GM18519 (cell line): Measurements from ENCODE around the gene GNB5.
"Not testable (repeated sequence)": the region's sequence is repeated elsewhere in the genome, so short reads cannot be mapped to it uniquely, and the experiment has no call there.

ENCODE experiments used
- ATAC-seq: cut with Tn5 transposase; IDR thresholded peaks from one replicate; pipeline ENCODE4 v1.9.1; 2021; ENCODE audit warnings: mild to moderate bottlenecking, moderate library complexity; ENCODE audit not compliant: unreplicated experiment, low FRiP score

GNB5 gene

GRCh38 chr15:52191207-52191606, at the start of gene GNB5:
Gene GNB5, minus strand, starts transcription at chr15:52191392. Its CDS starts 6,716 bp downstream, at chr15:52184676.
- ATAC-seq: no peak

GRCh38 chr15:52240166-52240565, 49.0 kb upstream of the GNB5 start:
- no peak for ATAC-seq

DNA sequence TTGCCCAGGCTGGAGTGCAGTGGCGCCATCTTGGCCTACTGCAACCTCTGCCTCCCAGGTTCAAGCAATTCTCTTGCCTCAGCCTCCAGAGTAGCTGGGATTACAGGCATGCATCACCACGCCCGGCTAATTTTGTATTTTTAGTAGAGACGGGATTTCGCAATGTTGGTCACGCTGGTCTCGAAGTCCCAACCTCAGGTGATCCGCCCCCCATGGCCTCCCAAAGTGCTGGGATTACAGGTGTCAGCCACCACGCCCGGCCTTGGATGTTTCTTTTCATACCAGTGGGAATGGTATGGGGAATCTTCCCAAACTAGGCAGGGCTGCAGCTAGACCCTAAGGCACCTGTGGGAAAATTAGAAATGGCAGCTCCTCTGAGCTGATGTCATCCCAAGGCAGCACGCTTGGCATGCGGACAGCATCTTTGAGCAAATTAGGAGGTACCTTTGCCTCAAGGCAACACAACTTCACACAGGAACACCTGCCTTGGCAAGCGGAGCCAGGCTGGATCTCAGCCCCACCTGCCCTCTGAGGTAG, 47.9 kb upstream of the GNB5 start:
- ATAC-seq: not testable (repeated sequence)

- no peak for ATAC-seq
These were observed 47.0 kb upstream of the GNB5 start for GRCh38 chr15:52238149-52238548.

DNA sequence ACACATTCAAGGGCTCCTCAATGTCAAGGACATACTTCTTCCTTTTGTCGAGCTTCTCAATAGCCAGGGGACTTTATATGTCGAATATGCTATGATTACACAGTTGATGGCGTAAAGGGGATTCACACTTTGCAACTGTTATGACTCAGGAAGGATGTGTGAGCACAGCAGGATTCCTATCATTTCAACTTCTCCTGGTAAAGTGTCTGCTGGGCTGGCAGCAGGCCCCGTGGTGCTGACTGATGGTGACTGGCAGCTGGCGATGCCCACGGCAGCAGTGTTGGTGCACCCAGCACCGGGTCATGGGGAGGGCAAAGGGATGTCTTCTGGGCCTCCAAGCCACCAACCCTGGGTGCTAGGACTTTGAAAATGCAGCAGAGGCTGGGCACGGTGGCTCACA, 44.8 kb upstream of the GNB5 start:
- no peak for ATAC-seq

GRCh38 chr15:52234596-52235541, 43.7 kb upstream of the GNB5 start:
- ATAC-seq: no peak

DNA sequence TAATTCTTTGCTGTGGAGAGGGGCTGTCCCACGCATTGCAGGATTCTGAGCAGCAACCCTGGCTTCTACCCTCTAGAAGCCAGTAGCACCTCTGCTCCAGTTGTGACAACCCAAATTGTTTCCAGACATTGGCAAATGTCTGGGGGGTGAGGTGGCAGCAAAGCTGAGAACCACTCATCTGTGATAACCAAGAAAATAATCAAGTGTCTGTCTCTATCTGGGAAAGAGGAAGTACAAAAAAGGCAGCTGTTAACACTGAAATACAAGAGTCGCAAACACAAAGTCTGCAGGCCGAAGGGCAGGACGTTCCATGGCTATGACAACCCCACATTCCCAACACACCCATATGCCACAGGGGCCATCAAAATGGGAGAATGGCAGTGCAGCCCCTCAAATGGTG, 42.2 kb upstream of the GNB5 start:
- ATAC-seq: no peak

- peak; percentile 52 for ATAC-seq
These were observed 41.1 kb upstream of the GNB5 start for GRCh38 chr15:52232327-52232726.

DNA sequence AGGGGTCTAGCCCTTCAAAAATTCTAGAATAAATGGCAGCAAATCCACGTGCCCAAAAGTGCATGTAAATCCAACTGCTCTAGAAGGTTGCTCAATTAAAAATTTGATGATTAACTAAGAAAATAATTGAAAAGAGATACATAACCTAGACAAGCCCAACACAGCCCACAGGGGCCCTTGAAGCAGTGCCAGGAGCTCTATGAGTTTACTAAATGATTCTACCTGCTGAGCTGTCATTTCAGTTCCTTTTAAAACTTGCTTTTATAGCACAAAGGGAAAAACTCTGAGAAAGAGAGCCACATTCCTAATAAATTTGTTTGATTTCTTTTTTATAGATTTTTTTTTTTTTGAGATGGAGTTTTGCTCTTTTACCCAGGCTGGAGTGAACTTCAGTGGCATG, 38.9 kb upstream of the GNB5 start:
- ATAC-seq: no peak

DNA sequence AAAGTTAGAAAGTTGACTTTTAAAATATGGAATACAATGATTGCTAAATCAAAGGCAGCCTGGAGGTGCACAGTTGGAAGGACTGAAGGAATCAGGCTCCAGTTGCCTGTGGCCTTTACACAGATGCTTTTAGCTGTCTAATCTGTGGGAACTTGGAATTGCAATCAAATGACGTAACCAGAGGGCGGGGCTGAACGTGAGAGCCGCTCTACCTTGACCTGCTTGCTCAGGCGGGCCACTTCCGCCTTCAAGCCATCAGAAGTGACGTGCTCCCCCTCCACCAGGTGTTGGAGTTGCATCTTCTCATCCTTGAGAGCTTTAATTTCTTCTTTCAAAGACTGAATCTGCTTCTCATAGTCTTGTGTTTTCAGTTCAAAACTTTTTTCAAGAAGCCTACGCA, 37.7 kb upstream of the GNB5 start:
- no peak for ATAC-seq

- peak; percentile 87 for ATAC-seq
These were observed 36.3 kb upstream of the GNB5 start for GRCh38 chr15:52227456-52227855.

DNA sequence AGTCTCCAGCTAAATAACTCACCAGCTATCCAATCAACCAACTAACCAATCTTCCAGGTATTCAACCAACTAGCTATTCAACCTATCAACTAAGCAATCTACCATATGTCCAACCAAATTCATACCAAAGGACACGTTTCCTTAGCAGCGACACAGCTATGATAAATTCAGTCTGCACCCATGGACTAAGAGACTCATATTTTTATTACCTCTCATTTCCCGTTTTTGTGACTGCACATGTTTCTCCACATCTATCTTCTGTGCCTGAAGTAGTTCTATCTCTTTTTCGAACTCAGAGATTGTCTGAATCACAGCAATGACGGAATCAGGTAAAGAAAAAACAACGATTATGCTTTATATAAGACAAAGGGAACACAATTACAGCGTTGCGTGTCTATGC, 34.0 kb upstream of the GNB5 start:
- no peak for ATAC-seq

GRCh38 chr15:52224211-52224610, 33.0 kb upstream of the GNB5 start:
- no peak for ATAC-seq

DNA sequence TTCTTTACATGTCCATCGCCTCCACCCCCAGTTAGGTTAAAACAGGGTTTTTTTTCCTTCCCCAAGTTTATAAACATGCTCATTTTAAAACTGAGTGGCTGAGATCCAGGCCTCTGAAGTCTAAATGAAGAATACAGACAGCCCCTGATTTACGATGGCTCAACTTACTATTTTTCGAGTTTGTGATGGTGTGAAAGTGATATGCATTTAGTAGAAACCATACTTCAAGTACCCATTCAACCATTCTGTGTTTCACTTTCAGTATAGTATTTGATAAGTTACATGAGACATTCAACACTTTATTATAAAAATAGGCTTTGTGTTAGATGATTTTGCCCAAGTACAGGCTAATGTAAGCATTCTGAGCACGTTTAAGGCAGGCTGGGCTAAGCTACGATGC, 30.5 kb upstream of the GNB5 start:
- peak; percentile 58 for ATAC-seq

DNA sequence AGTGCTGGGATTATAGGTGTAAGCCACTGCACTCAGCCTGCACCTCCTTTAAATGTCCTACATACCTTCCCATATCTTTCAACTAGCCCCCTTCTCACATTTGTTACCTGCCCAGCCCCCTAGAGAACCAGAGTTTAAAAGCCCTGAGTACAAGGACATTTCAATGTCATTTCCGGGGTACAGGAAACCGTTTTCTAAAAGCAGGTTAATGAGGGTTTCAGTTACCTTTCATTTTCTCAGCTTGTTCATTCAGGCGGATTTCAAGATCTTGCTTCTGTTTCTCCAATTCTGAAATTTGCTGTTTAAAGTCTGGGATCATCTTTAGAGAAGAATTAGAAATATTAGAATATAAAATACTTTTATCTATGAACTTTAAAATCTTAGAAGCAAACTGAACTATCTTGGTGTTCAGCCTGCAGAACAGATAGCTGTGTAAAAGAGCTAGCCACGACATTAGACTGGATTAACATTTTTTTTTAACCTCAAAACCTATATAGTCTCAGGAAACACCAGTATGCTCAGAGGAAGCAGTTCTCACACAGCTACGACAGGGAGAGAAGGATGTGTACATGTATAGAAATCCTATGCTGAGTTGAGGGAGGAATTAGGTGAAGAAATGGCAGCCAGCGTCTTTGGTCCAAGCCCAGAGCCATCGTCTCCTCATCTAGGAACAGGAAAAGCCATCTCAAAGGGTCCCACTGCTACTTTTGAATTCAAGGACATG, 29.9 kb upstream of the GNB5 start:
- ATAC-seq: peak; percentile 22

GRCh38 chr15:52220251-52220650, 29.1 kb upstream of the GNB5 start:
- no peak for ATAC-seq

- ATAC-seq: no peak
These were observed 27.6 kb upstream of the GNB5 start for GRCh38 chr15:52218816-52219215.

- no peak for ATAC-seq
These were observed 27.2 kb upstream of the GNB5 start for GRCh38 chr15:52218371-52218770.

DNA sequence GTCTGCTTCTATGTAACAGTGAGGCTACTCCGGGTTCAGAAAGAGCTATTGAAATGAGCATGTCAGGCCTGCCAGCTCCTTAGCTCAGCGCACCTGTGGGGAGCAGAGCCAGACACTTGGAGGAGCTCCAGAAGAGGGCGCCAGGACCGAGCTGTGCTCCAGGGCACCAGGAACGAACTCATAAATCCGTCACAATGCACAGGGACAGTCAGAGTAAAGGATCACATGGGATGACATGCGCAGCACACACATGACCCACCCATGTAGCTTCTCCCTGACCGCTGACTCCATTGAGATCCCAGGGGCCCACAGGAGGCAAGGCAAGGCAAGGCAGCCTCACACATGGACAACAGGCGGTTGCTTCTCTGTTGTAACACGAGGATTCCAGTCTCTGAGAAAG, 26.0 kb upstream of the GNB5 start:
- no peak for ATAC-seq

GRCh38 chr15:52214553-52214952, 23.4 kb upstream of the GNB5 start:
- ATAC-seq: no peak

- ATAC-seq: no peak
These were observed 22.0 kb upstream of the GNB5 start for GRCh38 chr15:52213206-52213605.
